Measurements from ENCODE around the gene VSTM2B.

GRCh38 chr19:29535214-29535831 lies 9.5 kb downstream of the VSTM2B start:
- TF ChIP-seq CTCF (IDR thresholded peaks at IDR 0.05) (no peak), POLR2A (IDR thresholded peaks at IDR 0.05) (no peak)
